ENCODE data around the gene NF2. TPM values are rescaled to one million over a fixed set of nuclear protein-coding genes. Genes with fewer than 3 reads are reported as not detected.

The NF2 gene
- total RNA-seq, 1 experiment from 2014 or later: 190 TPM

DNA sequence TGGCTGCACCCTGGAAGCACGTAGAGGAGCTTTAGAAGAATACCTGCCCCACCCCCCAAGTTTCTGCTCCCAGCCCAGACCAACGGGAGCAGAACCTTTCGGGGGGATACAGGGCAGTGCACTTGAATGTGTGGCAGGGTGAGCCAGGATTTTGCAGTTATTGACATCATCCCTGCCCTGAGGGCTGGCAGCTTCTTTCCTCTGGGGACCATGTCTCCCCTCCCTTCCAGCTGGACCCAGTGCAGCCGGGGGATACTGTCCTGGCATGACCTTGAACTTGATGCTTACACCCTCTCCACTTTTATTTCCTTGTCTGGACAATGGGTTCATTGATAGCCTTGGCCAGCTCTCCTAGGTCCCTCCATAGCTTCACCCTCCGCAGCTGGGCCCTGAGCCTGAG lies 112.3 kb downstream of the NF2 start:
- TF ChIP-seq CTCF (IDR thresholded peaks at IDR 0.05) (no peak), TCF7L2 (IDR thresholded peaks at IDR 0.05; ENCODE audit: low read depth, low read length) (no peak), SIN3A (IDR thresholded peaks at IDR 0.05; ENCODE audit: borderline replicate concordance, insufficient read depth, low read depth, low read length) (no peak), POLR2AphosphoS5 (IDR thresholded peaks at IDR 0.05; ENCODE audit: low read depth, low read length) (no peak), REST (IDR thresholded peaks at IDR 0.05; ENCODE audit: insufficient read depth in 1 of 2, low read depth in 2 of 2, low read length in 1 of 2) (no peak)
- H3K4me3 ChIP-seq (ENCODE audit: low read depth in 2 of 2, low read length in 2 of 2): no peak overlapping the region
- H3K4me1 ChIP-seq (ENCODE audit: control insufficient read depth, insufficient read depth, low read length): peaks cover 6% of the 10 kb centered on the region
- DNase-seq (ENCODE audit: low read depth, low spot score) (no peak), ATAC-seq (no peak)
- no peaks in the 10 kb centered on the region for H3K9me3 ChIP-seq (ENCODE audit: control insufficient read depth, insufficient read depth, low read depth, low read length)
- POLR2A ChIA-PET: no interaction called here
- no TSS peak for BruUV-seq (replicated peaks)
- intact Hi-C loops (cut with micrococcal nuclease; ENCODE audit: unreplicated experiment): no loop called here
- in situ Hi-C loops (cut with HindIII; ENCODE audit: low pct_unique_long_range_greater_than_20kb, low sequenced_read_pairs): no loop called here
- H3K36me3 ChIP-seq (ENCODE audit: control insufficient read depth, insufficient read depth, low read length): no peaks in the 10 kb centered on the region
- CTCF ChIA-PET: no interaction called here
- H3K27me3 ChIP-seq (ENCODE audit: control insufficient read depth, insufficient read depth, low read length): no peaks in the 10 kb centered on the region
- no peak overlapping the region for H3K27ac ChIP-seq (ENCODE audit: low read length)

GRCh38 chr22:29716814-29717545 lies 113.5 kb downstream of the NF2 start:
- in situ Hi-C loops (cut with HindIII; ENCODE audit: low pct_unique_long_range_greater_than_20kb, low sequenced_read_pairs) (no loop called here), intact Hi-C loops (cut with micrococcal nuclease; ENCODE audit: unreplicated experiment) (no loop called here)
- ATAC-seq (0 out of 2 replicates have a peak, but pooled peaks have one; percentile 41), DNase-seq (ENCODE audit: low read depth, low spot score) (no peak)
- Histone ChIP-seq H3K27me3 (ENCODE audit: control insufficient read depth, insufficient read depth, low read length) (no peaks in the 10 kb centered on the region), H3K4me3 (ENCODE audit: low read depth in 2 of 2, low read length in 2 of 2) (no peak overlapping the region), H3K27ac (ENCODE audit: low read length) (no peak overlapping the region), H3K4me1 (ENCODE audit: control insufficient read depth, insufficient read depth, low read length) (no peaks in the 10 kb centered on the region), H3K36me3 (ENCODE audit: control insufficient read depth, insufficient read depth, low read length) (no peaks in the 10 kb centered on the region), H3K9me3 (ENCODE audit: control insufficient read depth, insufficient read depth, low read depth, low read length) (no peaks in the 10 kb centered on the region)
- POLR2A ChIA-PET: no interaction called here
- no TSS peak for BruUV-seq (replicated peaks)
- CTCF ChIA-PET: no interaction called here
- TF ChIP-seq CTCF (IDR thresholded peaks at IDR 0.05) (no peak), POLR2AphosphoS5 (IDR thresholded peaks at IDR 0.05; ENCODE audit: low read depth, low read length) (no peak), SIN3A (IDR thresholded peaks at IDR 0.05; ENCODE audit: borderline replicate concordance, insufficient read depth, low read depth, low read length) (no peak), REST (IDR thresholded peaks at IDR 0.05; ENCODE audit: insufficient read depth in 1 of 2, low read depth in 2 of 2, low read length in 1 of 2) (peak; percentile 95 to 97), TCF7L2 (IDR thresholded peaks at IDR 0.05; ENCODE audit: low read depth, low read length) (no peak)
